Activated CD4-positive, alpha-beta T cell treated with anti-CD3 and anti-CD28 coated beads for 48 hours (primary cell): ENCODE measurements around the gene SSBP2.

Experiments
- DNase-seq: peaks from one replicate; pipeline ENCODE4 v3.0.0-alpha.2; 2020

SSBP2 gene

DNA sequence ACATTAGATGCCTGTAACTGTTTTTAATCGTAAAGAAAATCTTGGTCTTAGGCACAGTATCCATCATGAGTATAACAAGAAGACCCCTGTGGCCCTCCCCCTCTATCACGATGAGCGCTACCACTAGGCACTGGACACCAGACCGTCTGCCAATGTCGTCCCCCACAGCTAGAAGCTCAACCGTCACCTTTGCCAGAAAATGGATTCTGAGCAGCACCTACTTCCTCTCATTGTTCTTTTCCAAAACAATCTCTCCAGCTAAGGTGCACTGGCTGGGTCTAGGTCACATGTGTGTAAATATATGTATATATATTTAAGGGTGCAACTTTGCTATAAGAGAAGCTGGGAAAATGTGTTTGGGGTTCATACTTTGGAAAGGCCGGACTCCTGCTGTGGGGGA is 15.7 kb upstream of the SSBP2 start:
- DNase-seq, result no peak

DNA sequence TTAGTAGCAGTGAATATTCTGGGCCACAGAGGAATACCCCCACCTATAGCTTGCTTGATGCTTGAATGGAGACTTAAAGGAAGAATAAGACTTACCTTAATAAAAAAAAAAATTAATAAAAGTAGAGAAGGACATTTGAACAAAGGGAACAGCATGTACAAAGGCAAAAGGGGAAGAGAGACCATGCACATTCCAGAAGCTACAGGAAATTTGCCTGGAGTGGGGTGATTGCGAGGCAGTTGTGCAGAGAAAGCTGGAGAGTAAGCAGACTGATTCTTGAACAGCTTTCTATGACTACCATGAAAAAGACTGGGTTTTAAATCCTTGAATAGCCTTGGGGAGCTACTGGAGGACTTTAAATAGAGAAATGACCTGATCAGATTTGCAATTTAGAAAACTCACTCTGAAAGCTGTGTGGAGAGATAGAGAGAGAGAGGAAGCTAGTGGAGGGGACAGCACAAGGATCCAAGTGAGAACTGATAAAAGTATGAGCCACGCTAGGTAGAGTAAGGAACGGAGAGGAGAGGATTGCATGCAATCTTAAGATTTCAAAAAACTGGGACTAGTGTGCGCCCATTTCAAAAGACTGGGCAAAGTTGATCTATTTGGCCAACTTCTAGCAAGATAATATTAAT is 12.5 kb upstream of the SSBP2 start:
- DNase-seq, result no peak

GRCh38 chr5:81762853-81763252 is 12.0 kb upstream of the SSBP2 start:
- no peak for DNase-seq

DNA sequence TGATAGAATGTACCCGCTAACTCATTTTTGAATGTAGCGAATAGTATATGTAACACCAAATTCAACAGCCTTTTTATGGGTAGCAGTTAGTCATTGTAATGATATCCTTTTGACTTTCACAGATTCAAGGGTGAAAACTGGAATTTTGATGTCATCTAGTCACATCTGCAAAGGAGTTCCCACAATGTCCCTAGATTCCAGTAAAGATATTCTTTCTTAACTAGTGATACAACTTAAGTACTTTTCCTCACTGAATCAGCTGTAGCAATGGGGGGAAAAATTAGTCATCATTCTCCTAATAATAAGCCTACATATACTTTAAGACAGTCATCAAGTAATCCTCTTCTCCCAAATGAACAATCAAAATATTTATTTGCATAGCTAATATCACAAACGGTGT is 11.5 kb upstream of the SSBP2 start:
- DNase-seq, result no peak

DNA sequence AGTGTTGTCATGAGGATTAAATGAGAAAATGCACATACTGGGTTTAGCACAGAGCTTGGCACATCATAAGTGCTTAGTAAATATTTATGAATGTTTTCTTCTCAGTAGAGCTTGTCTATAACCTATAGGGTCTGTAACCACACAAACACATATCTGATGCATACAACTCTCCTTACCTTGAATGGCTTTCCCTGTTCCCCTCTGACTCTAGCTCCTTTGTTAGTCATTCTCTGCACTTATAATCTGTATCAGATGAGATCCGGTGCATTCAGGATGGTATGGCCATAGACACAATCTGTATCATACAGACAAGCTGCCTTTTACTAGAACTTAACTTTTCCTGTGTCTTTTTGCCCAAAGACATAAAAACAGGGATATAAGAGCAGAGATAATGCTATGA is 11.1 kb upstream of the SSBP2 start:
- no peak for DNase-seq

DNA sequence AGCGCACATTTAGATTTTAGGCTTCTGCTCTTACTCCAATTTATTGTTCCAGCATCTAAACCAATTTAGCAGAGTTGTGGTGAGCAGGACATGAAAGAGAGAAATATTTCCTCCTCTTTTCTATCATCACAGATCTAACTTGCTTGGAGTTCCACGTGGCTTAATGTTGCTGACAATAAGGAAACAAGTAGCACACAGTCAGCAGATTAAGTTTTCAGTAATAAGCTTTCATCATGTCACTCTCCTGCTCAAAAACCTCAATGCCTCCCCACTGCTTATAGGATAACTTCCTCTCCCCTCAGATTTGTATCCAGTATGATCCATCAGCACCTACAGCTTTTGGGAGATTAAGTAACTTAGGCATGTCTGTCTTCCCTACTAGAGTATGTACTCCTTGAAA is 10.4 kb upstream of the SSBP2 start:
- DNase-seq, result no peak

DNA sequence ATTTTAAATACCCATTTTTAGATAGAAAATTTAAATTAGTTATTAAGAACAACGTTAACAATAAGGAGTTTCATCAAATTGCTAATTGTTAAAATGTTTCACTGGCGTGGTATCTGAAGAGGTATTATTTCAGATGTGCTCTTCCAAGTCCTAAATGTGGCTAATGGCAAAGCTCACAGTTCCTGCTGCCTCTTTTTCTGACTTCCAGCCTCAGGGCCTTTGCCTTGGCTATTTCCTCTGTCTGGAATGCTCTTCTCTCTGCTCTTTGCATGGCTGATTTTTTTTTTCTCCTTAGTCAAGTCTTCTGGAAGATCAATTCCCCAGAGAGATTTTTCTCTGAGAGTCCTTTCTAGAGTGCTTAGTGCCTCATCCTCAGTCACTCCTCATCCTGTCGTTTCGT is 9.6 kb upstream of the SSBP2 start:
- no peak for DNase-seq

- no peak for DNase-seq
These were observed 8.7 kb upstream of the SSBP2 start for GRCh38 chr5:81759632-81760005.

DNA sequence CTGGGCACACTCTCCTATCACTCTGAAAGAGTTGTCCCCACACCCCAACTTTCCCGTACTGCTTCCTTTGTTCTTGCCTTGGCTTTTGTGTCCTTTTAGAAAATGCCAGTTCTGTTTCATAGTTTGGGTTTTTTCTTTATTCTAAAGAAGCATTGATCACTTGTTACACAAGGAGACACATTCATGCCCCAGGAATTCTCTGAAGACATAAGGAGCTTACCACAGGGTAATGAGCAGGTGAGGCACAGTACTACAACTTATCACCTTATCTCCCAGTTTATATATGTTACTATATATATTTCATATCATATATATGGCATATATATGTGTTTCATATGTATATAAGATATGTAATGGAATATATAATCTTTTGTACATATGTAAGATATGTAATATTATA is 6.5 kb upstream of the SSBP2 start:
- no peak for DNase-seq

- DNase-seq, result no peak
These were observed 5.1 kb upstream of the SSBP2 start for GRCh38 chr5:81756016-81756415.

DNA sequence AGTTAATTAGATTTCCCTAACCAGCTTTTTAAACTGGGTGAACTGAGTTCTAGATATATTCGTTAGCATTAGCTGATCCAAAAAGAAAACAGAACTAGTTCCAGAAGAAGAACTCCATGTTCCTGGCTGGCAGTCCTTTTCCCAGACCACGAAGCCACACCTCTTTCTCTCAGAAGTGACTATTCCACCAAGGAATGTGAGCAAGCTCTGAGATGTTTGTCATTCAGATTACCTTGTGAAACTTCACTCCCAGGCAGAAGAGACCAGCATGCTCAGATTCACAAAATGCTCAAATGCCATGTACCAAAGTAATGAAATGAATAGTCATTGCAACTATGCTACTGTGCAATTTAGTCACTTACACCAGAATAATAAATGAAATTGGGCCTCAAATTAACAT is 4.4 kb upstream of the SSBP2 start:
- DNase-seq, result no peak

DNA sequence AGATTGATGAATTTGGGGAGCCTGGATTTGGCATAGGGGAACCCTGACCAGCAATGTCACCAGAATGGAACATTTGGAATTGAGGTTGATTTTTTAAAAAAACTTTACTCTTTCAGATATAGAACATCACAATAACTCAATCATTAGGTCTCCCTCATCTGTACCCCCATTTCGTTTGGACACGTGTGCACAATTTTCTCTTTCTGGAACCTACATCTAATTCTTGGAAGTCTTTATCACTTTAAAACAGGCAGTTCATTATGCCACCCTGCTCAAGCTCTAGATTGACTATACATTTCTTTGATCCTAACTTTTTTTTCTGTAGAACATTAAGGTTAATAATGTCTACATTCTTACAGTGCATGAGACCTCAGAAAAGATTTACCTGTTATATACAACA is 3.7 kb upstream of the SSBP2 start:
- no peak for DNase-seq

GRCh38 chr5:81753429-81753828 is 2.5 kb upstream of the SSBP2 start:
- no peak for DNase-seq

DNA sequence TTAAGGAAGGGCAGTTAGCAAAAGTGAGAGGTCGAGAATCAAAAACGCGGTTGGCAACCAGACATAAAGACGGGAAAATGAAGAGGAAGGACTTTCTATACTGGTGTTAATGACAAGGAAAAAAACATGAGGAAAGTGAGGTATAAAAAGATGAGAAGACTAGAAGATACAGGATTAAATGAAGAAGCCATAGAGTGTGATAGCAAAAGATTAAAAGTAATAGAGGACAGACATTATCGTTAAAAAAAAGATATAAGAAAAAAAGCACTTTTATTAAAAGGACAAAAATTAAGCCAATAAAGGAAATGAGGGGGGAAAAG is 1.7 kb upstream of the SSBP2 start:
- no peak for DNase-seq

GRCh38 chr5:81751836-81752643 is 1.1 kb upstream of the SSBP2 start:
- DNase-seq, result no peak

DNA sequence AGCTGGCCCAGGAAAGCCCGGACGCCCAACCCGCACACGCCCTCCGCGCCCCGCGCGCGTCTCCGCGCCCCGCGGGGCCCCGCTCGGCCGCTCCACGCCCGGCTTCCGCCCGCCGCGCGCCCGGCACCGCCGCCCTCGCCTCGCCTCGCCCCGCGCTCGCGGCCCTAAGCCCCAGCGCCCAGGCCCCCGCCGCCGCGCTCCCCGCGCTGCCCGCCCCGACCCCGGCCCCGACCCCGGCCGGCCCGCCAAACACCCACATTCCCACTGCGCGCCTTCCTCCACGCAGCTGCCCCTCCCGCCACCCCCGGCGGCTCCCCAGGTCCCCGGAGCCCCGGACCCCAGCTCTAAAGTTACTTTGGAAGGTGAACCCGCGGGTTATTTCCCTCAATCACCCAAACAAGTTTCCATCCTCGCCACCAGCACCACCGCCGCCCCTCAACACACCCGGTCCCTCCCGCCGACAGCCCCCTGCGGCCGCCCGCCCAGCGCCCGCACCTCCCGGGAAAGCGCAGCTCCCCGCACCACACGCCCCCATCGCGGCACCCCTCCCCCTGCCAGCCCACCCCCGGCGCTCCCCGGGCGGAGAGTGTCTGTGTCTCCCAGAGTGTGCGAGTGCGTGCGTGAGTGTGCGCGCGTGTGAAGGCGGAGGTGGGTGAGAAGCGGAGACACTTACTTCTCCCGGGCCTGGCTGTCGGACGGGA is 439 bp downstream of the SSBP2 start:
- peak; percentile 25 for DNase-seq

GRCh38 chr5:81749561-81750307 is 1.2 kb downstream of the SSBP2 start:
- peak; percentile 71 for DNase-seq

DNA sequence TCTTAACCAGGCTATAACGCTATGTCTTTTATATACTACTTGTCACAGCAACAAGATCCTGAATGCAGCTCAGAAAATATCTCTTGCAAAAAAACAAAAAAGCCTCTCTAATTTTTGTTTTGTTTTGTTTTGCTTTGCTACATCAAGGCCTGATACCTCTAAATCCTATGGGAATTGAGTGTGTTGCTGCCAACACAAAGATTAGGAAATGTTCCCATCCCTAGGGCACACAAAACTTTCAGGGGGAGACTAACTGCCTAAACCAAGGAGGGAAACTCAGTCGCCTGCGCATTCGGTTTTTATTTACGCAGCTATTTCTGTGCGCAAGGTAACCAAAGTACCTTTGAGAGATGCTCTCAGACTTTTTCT is 1.7 kb downstream of the SSBP2 start:
- no peak for DNase-seq

DNA sequence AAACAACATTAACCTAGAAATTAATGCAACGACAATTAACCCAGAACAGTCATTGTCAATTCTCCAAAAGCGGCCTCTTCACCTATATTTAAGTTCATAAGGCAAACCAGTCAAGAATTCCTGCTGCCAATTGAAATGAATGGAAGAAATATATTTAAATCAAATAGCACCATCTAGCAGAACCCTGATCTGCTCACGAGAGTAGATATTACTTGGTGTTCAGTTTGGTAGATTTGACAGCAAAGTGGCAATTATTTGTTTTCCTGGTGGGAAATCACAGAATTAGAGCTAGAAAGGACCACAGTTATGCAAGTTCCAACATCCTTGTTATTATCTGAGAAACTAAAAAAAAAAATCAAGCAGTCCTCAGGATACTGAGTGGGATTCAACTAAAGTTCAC is 2.3 kb downstream of the SSBP2 start:
- DNase-seq, result no peak

DNA sequence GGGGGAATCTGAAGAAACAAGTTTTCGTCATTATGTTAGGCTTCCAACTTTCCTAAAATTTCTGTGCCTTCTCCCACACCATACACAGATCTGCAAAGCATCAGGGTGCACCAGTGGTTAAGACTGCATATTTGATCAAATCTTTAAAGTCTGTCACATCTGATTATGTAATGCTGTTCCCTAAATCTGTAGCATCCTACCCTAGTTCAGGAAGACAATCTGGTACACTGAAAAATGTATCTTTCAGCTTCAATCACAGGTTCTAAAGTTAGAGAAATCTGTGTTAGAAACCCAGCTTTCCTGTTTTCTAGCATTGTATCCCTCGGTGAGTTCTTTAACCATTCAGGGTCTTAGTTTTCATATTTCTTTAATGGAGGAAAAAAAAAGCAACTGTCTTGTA is 3.9 kb downstream of the SSBP2 start:
- DNase-seq, result no peak

DNA sequence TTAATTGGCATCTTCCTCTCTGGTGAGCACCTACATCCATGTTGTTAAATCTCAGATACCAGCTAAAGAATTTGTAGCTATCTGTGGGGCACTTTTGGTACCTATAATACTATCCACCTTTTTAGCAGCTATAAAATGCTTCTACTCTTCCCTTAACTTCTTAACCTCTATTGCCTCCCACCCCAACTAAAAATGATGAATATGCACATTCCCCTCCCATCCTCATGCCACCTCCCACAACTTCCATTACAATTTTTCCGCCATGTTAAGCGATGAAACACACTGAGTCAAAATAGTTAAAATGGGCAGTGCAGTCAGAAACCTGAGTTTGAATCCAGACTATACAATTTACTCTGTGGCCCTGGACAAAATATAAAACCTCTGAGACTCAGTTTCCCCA is 10.1 kb downstream of the SSBP2 start:
- no peak for DNase-seq

DNA sequence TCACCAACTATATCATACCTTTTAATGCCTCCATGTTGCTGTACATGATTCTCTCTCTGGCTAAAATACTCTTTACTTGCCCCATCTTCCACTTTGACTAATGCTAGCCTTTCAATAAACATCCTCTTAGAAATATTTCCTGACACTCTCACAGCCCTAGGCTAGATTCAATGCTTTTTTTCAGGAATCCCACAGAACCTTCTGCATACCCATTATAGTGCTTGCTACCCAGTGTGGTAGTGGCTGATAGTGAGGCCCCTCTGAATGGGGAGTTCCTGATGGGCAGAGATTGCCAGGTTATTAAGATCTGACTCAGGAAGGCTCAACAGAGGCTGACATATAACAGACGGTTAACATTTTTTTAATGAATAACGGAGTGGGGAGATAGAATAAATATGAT is 11.6 kb downstream of the SSBP2 start:
- no peak for DNase-seq

- no peak for DNase-seq
These were observed 21.6 kb downstream of the SSBP2 start for GRCh38 chr5:81729276-81729675.

GRCh38 chr5:81728301-81728700 is 22.6 kb downstream of the SSBP2 start:
- DNase-seq, result no peak
